SK-N-SH treated with all-trans-retinoic acid at 6 μM for 48 hours (cell line): Measurements from ENCODE around the gene DMBT1.
"Not testable (repeated sequence)": the region's sequence is repeated elsewhere in the genome, so short reads cannot be mapped to it uniquely, and the experiment has no call there.

Source experiments
- ARNTL ChIP-seq: fragments of 450-650 bp; formaldehyde crosslinking; IDR thresholded peaks from 2 replicates; pipeline ENCODE4 v1.5.0; 2020; ENCODE audit warnings: low read depth, mild to moderate bottlenecking, moderate library complexity, borderline replicate concordance
- ISL1 ChIP-seq: fragments of 250-450 bp; sonication (Bioruptor Pico); IDR thresholded peaks from 2 replicates; pipeline ENCODE4 v2.1.2; 2022; ENCODE audit warnings: mild to moderate bottlenecking, moderate library complexity
- SNAI2 ChIP-seq: fragments of 250-450 bp; sonication (Bioruptor Pico); IDR thresholded peaks from 2 replicates; pipeline ENCODE4 v1.5.0; 2020; ENCODE audit warnings: mild to moderate bottlenecking, moderate library complexity
- ZC3H10 ChIP-seq: fragments of 250-450 bp; sonication (Bioruptor Pico); IDR thresholded peaks from 2 replicates; pipeline ENCODE4 v1.5.1; 2021; ENCODE audit warnings: mild to moderate bottlenecking, moderate library complexity
- ZFP30 ChIP-seq: fragments of 450-650 bp; formaldehyde crosslinking; IDR thresholded peaks from 2 replicates; pipeline ENCODE4 v1.5.0; 2022; ENCODE audit warnings: mild to moderate bottlenecking, moderate library complexity
- ZNF70 ChIP-seq: fragments of 450-650 bp; formaldehyde crosslinking; IDR thresholded peaks from 2 replicates; pipeline ENCODE4 v1.5.0; 2020; ENCODE audit warnings: mild to moderate bottlenecking, moderate library complexity
- ZNF8 ChIP-seq: fragments of 450-650 bp; formaldehyde crosslinking; IDR thresholded peaks from 2 replicates; pipeline ENCODE4 v1.5.0; 2020; ENCODE audit warnings: mild to moderate bottlenecking, moderate library complexity
- TF ChIP-seq, protein P1 (sequence below): fragments of 250-450 bp; sonication (Bioruptor Pico); IDR thresholded peaks from 2 replicates; pipeline ENCODE4 v1.8.0; 2020; ENCODE audit warnings: mild to moderate bottlenecking, moderate library complexity, borderline replicate concordance

GRCh38 chr10:122620961-122621360 is 60.4 kb downstream of the DMBT1 start:
- TF ChIP-seq, protein P1, sequence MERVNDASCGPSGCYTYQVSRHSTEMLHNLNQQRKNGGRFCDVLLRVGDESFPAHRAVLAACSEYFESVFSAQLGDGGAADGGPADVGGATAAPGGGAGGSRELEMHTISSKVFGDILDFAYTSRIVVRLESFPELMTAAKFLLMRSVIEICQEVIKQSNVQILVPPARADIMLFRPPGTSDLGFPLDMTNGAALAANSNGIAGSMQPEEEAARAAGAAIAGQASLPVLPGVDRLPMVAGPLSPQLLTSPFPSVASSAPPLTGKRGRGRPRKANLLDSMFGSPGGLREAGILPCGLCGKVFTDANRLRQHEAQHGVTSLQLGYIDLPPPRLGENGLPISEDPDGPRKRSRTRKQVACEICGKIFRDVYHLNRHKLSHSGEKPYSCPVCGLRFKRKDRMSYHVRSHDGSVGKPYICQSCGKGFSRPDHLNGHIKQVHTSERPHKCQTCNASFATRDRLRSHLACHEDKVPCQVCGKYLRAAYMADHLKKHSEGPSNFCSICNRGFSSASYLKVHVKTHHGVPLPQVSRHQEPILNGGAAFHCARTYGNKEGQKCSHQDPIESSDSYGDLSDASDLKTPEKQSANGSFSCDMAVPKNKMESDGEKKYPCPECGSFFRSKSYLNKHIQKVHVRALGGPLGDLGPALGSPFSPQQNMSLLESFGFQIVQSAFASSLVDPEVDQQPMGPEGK (CRISPR knock-in tag), result not testable (repeated sequence)
- not testable (repeated sequence) for TF ChIP-seq ZNF70 (CRISPR knock-in tag); ZC3H10 (CRISPR knock-in tag); ISL1 (CRISPR knock-in tag); ZFP30 (CRISPR knock-in tag); ZNF8 (CRISPR knock-in tag); SNAI2 (CRISPR knock-in tag); ARNTL
